HepG2 (cell line): ENCODE measurements around the gene PIGA.

ENCODE experiments used
- HDAC1 ChIP-seq: sonication (generic); formaldehyde crosslinking; IDR thresholded peaks from 2 replicates; pipeline ENCODE4 v1.5.1; 2020; ENCODE audit warnings: mild to moderate bottlenecking, missing genetic modification reagents
- HDAC2 ChIP-seq: sonication (generic); formaldehyde crosslinking; IDR thresholded peaks from 2 replicates; pipeline ENCODE4 v1.4.0; 2020; ENCODE audit warnings: missing genetic modification reagents
- POLR2A ChIP-seq, 2 experiments: IDR thresholded peaks; 2 replicates each; pipeline ENCODE4 v1.6.1; 2011; ENCODE audit warnings: low read depth in 2 of 2, low read length in 2 of 2, mild to moderate bottlenecking in 1 of 2, moderate library complexity in 1 of 2; ENCODE audit not compliant: insufficient read depth in 1 of 2
- ZBTB2 ChIP-seq: sonication (generic); formaldehyde crosslinking; IDR thresholded peaks from 2 replicates; pipeline ENCODE4 v1.8.0; 2022; ENCODE audit warnings: low read depth, missing genetic modification reagents

GRCh38 chrX:15277604-15278003, 57.7 kb downstream of the PIGA start:
- TF ChIP-seq HDAC1 (CRISPR knock-in tag) (no peak), ZBTB2 (no peak), HDAC2 (CRISPR knock-in tag) (no peak), POLR2A (IDR thresholded peaks at IDR 0.05; ENCODE audit: insufficient read depth in 1 of 2, low read depth in 2 of 2, low read length in 2 of 2) (no peak)
